CD14-positive monocyte (primary cell): ENCODE results near the gene COX15. TPM values are rescaled to one million over a fixed set of nuclear protein-coding genes. Genes with fewer than 3 reads are reported as not detected.

Experiments used
- DNase-seq, 3 donors: peaks; one replicate each; pipeline ENCODE4 v3.0.0-alpha.2; 2011 to 2022
- H2AFZ ChIP-seq: 2 replicates; pipeline ENCODE4 v1.6.0; 2012; ENCODE audit warnings: mild to moderate bottlenecking, low read depth, low read length, inconsistent platforms; ENCODE audit not compliant: insufficient read depth, poor library complexity, severe bottlenecking
- H3K27ac ChIP-seq, 2 donors: 1 replicate in 1 of 2; 2 replicates in 1 of 2; pipeline ENCODE4 v1.5.1; 2012 to 2013; ENCODE audit warnings: low read length in 2 of 2, control low read depth in 1 of 2, inconsistent platforms in 1 of 2, low read depth in 1 of 2, mild to moderate bottlenecking in 1 of 2
- H3K27me3 ChIP-seq, 2 donors: one replicate each; pipeline versions ENCODE4 v1.6.0 to v1.6.1; 2011 to 2013; ENCODE audit warnings: low read length in 2 of 2; ENCODE audit not compliant: control insufficient read depth in 2 of 2, insufficient read depth in 2 of 2
- H3K36me3 ChIP-seq, 2 donors: replicated peaks in 1 of 2; 1 replicate in 1 of 2; 2 replicates in 1 of 2; pipeline versions ENCODE4 v1.5.1 to v1.6.1; 2012 to 2013; ENCODE audit warnings: low read length in 2 of 2, control low read depth in 1 of 2, inconsistent platforms in 1 of 2, mild to moderate bottlenecking in 1 of 2; ENCODE audit not compliant: insufficient read depth in 2 of 2, control insufficient read depth in 1 of 2
- H3K4me1 ChIP-seq, 2 donors: 1 replicate in 1 of 2; 2 replicates in 1 of 2; pipeline versions ENCODE4 v1.5.1 to v1.6.1; 2012 to 2013; ENCODE audit warnings: low read length in 2 of 2, control low read depth in 1 of 2, inconsistent platforms in 1 of 2, mild to moderate bottlenecking in 1 of 2, moderate library complexity in 1 of 2; ENCODE audit not compliant: insufficient read depth in 2 of 2, control insufficient read depth in 1 of 2
- H3K4me2 ChIP-seq: replicated peaks from 2 replicates; pipeline ENCODE3; 2012; ENCODE audit warnings: low read length, moderate library complexity, mild to moderate bottlenecking; ENCODE audit not compliant: poor library complexity, severe bottlenecking; ENCODE audit errors: extremely low read depth
- H3K4me3 ChIP-seq, 3 experiments: fragments of 200-600 bp in 1 of 3; sonication (generic) in 1 of 3; replicated peaks in 1 of 3; 1 replicate in 2 of 3; 2 replicates in 1 of 3; pipeline ENCODE4 v1.5.1; 2011 to 2013; ENCODE audit warnings: low read length in 3 of 3, mild to moderate bottlenecking in 3 of 3, control low read depth in 2 of 3, low read depth in 2 of 3, inconsistent platforms in 1 of 3, moderate library complexity in 1 of 3
- H3K79me2 ChIP-seq: 2 replicates; pipeline ENCODE4 v1.6.0; 2012; ENCODE audit warnings: mild to moderate bottlenecking, control low read depth, inconsistent platforms, low read length, moderate library complexity; ENCODE audit not compliant: insufficient read depth
- H3K9ac ChIP-seq: 2 replicates; pipeline ENCODE4 v1.6.0; 2017; ENCODE audit warnings: low read length, mild to moderate bottlenecking; ENCODE audit not compliant: insufficient read depth, poor library complexity, severe bottlenecking
- H3K9me3 ChIP-seq, 2 donors: replicated peaks in 1 of 2; 1 replicate in 1 of 2; 2 replicates in 1 of 2; pipeline versions ENCODE4 v1.5.1 to v1.6.1; 2012 to 2013; ENCODE audit warnings: low read length in 2 of 2, control low read depth in 1 of 2; ENCODE audit not compliant: control insufficient read depth in 1 of 2, insufficient read depth in 1 of 2
- H4K20me1 ChIP-seq: 2 replicates; pipeline ENCODE4 v1.6.0; 2012; ENCODE audit warnings: mild to moderate bottlenecking, low read length, control low read depth, moderate library complexity; ENCODE audit not compliant: insufficient read depth
- H3K27ac Mint-ChIP-seq, 7 donors: one replicate each; pipeline ENCODE4 v1.8.0; 2020; ENCODE audit warnings: mild to moderate bottlenecking in 7 of 7, mixed read lengths in 7 of 7, moderate library complexity in 6 of 7, inconsistent platforms in 2 of 7
- H3K27me3 Mint-ChIP-seq, 3 donors: one replicate each; pipeline ENCODE4 v1.8.0; 2021 to 2022; ENCODE audit warnings: low read depth in 3 of 3, mild to moderate bottlenecking in 3 of 3, mixed read lengths in 3 of 3, moderate library complexity in 3 of 3, inconsistent platforms in 1 of 3
- H3K36me3 Mint-ChIP-seq, 2 donors: one replicate each; pipeline ENCODE4 v1.8.0; 2020; ENCODE audit warnings: mixed read lengths in 2 of 2, inconsistent platforms in 1 of 2, mild to moderate bottlenecking in 1 of 2
- H3K4me1 Mint-ChIP-seq: one replicate; pipeline ENCODE4 v1.8.0; 2020; ENCODE audit warnings: mild to moderate bottlenecking, mixed read lengths
- H3K4me3 Mint-ChIP-seq, 2 donors: one replicate each; pipeline ENCODE4 v1.8.0; 2020; ENCODE audit warnings: mild to moderate bottlenecking in 2 of 2, mixed read lengths in 2 of 2, moderate library complexity in 1 of 2
- H3K9me3 Mint-ChIP-seq, 7 donors: one replicate each; pipeline ENCODE4 v1.8.0; 2020 to 2022; ENCODE audit warnings: mixed read lengths in 7 of 7, mild to moderate bottlenecking in 6 of 7, moderate library complexity in 6 of 7, inconsistent platforms in 2 of 7
- CTCF ChIP-seq: fragments of 200-600 bp; IDR thresholded peaks from one replicate; pipeline ENCODE4 v1.8.0; 2022; ENCODE audit warnings: antibody characterized with exemption, mild to moderate bottlenecking
- WGBS: methylation state at CpG from one replicate; pipeline ENCODE4 v1.1.5; 2013; ENCODE audit warnings: missing lambda C conversion rate; ENCODE audit not compliant: insufficient coverage; 5-methylcytosine and 5-hydroxymethylcytosine counted together
- intact Hi-C, 2 donors: fragments of 100-400 bp; cut with micrococcal nuclease; formaldehyde crosslinking; loops; one replicate each; pipeline versions ENCODE4 v1.15.0 to v1.15.1; 2023
- polyA plus RNA-seq, 3 donors: library from polyadenylated mRNA; depleted of rRNA in 1 of 3; unstranded in 2 of 3; stranded (reverse) in 1 of 3; fragments of 300-500 nt in 2 of 3; fragments of >200 nt in 1 of 3; fragmentation: Illumina TruSeq in 2 of 3; gene quantifications; 1 replicate in 2 of 3; 2 replicates in 1 of 3; pipeline ENCODE4 v1.2.3, GENCODE V29; 2012 to 2021

COX15 gene
- polyA plus RNA-seq, 3 donors = 10.6 to 37.6 (median 35.7) TPM

DNA sequence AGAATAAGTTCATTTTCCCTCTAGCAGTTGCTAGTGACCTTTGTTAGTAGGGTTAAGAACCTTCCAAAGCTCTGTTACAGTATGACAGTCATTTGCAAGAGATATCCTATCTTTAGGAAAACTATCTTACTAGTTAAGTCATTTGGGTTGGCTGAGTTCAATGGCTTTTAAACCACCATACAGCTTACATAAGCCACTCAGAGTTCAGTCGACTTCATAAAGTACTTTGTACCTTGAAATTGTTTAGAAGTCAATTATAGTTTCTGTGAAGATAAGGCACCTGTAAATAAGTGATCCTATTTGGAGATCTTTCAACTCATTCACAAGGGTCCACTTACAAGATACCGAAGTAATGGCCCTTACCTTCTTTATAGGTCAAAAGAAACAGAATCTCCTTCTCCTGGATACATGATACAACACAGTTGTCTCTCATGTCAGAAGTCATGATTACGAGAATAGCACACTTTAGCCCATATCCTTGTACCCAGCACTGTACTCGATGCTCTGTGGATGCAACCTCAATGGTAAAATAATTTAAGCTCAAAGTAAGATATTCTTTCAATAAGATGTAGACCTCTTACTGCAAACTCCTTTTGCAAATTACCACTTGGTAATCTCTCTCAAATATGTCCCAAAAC, 38.6 kb upstream of the COX15 start:
- no peak for TF ChIP-seq CTCF
- Histone ChIP-seq H4K20me1 (no peaks in the 10 kb centered on the region), H3K79me2 (no peaks in the 10 kb centered on the region), H3K4me2 (no peak overlapping the region), H2AFZ (no peak overlapping the region), H3K27me3 (no peaks in the 10 kb centered on the region), H3K4me3 (no peak overlapping the region), H3K4me1 (peaks cover 1 to 2% of the 10 kb centered on the region in 2 donors), H3K27ac (no peak overlapping the region), H3K36me3 (no peaks in the 10 kb centered on the region), H3K9me3 (no peaks in the 10 kb centered on the region), H3K9ac (no peak overlapping the region)
- no peak for DNase-seq
- no peak overlapping the region for H3K27ac Mint-ChIP-seq
- peaks cover 3% of the 10 kb centered on the region for H3K4me1 Mint-ChIP-seq
- no peaks in the 10 kb centered on the region for H3K36me3 Mint-ChIP-seq
- 100% methylated on average over 1 of the region's 4 CpGs for WGBS
- peaks cover 0 to 2% (median 0%) of the 10 kb centered on the region in 3 donors for H3K27me3 Mint-ChIP-seq
- H3K9me3 Mint-ChIP-seq = peaks cover 0 to 3% (median 0%) of the 10 kb centered on the region in 7 donors
- no peak overlapping the region for H3K4me3 Mint-ChIP-seq
- intact Hi-C loops = no loop called here

DNA sequence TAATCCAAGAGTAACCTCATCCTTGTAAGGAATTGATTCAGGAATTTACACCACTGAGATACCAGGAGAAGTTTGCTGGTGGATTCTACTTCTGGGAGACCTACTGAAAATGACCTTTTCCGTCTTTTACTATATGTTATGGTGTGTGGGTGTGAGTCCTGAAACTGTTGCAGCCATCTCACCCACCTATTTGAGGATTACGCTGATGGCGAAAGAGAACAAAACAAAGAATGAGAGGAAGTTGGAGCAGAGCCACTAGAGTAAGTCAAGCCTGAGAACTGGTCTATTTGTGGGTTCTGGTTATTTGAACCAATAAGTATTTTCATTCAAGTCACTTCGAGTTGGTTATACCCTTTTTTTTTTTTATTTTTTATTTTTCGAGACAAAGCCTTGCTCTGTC, 37.8 kb upstream of the COX15 start:
- Histone ChIP-seq H3K4me3 (no peak overlapping the region), H2AFZ (no peak overlapping the region), H3K4me1 (no peaks in the 10 kb centered on the region), H3K9ac (no peak overlapping the region), H4K20me1 (no peaks in the 10 kb centered on the region), H3K4me2 (no peak overlapping the region), H3K79me2 (no peaks in the 10 kb centered on the region), H3K27me3 (no peaks in the 10 kb centered on the region), H3K36me3 (no peaks in the 10 kb centered on the region), H3K9me3 (no peaks in the 10 kb centered on the region), H3K27ac (no peak overlapping the region)
- no peak for DNase-seq
- Mint-ChIP-seq H3K4me1 (peaks cover 2% of the 10 kb centered on the region), H3K4me3 (no peak overlapping the region), H3K9me3 (peaks cover 0 to 3% (median 0%) of the 10 kb centered on the region in 7 donors), H3K36me3 (no peaks in the 10 kb centered on the region), H3K27me3 (peaks cover 0 to 2% (median 0%) of the 10 kb centered on the region in 3 donors), H3K27ac (no peak overlapping the region)
- no peak for TF ChIP-seq CTCF
- 100% methylated on average over 1 of the region's 5 CpGs for WGBS
- intact Hi-C loops = no loop called here
